GM20431 (cell line): ENCODE results near the gene PSMG1.
"Not testable (repeated sequence)": the region's sequence is repeated elsewhere in the genome, so short reads cannot be mapped to it uniquely, and the experiment has no call there.

Experiments
- in situ Hi-C: fragments of 300-500 bp; cut with MseI, MboI; formaldehyde crosslinking; loops from one replicate; pipeline ENCODE4 v1.15.0; 2020; ENCODE audit warnings: low sequenced_read_pairs; ENCODE audit not compliant: unreplicated experiment

Gene PSMG1

GRCh38 chr21:39183272-39184049 lies at the start of gene PSMG1:
TSS of gene PSMG1 (minus strand) at chr21:39183451. CDS start at chr21:39183385, 66 bp downstream.
- in situ Hi-C loops, result no loop called here

GRCh38 chr21:39232861-39233291 lies 49.6 kb upstream of the PSMG1 start:
- in situ Hi-C loops, result no loop called here

- in situ Hi-C loops, result no loop called here
Observed at GRCh38 chr21:39224930-39225329, 41.7 kb upstream of the PSMG1 start.

- in situ Hi-C loops, result no loop called here
Observed at GRCh38 chr21:39221997-39222486, 38.8 kb upstream of the PSMG1 start.

GRCh38 chr21:39221282-39221996 lies 38.2 kb upstream of the PSMG1 start:
- in situ Hi-C loops, result no loop called here

GRCh38 chr21:39220875-39221274 lies 37.6 kb upstream of the PSMG1 start:
- in situ Hi-C loops, result not testable (repeated sequence)

- in situ Hi-C loops, result no loop called here
Observed at GRCh38 chr21:39220150-39220549, 36.9 kb upstream of the PSMG1 start.

- in situ Hi-C loops, result no loop called here
Observed at GRCh38 chr21:39218082-39218409, 34.8 kb upstream of the PSMG1 start.

- in situ Hi-C loops, result no loop called here
Observed at GRCh38 chr21:39217356-39218081, 34.3 kb upstream of the PSMG1 start.

GRCh38 chr21:39216290-39216689 lies 33.0 kb upstream of the PSMG1 start:
- in situ Hi-C loops, result no loop called here

- in situ Hi-C loops, result no loop called here
Observed at GRCh38 chr21:39215078-39215477, 31.8 kb upstream of the PSMG1 start.

- in situ Hi-C loops, result no loop called here
Observed at GRCh38 chr21:39209334-39209688, 26.1 kb upstream of the PSMG1 start.

- in situ Hi-C loops, result no loop called here
Observed at GRCh38 chr21:39208624-39209333, 25.5 kb upstream of the PSMG1 start.

GRCh38 chr21:39204134-39204533 lies 20.9 kb upstream of the PSMG1 start:
- in situ Hi-C loops, result no loop called here

GRCh38 chr21:39198800-39199199 lies 15.5 kb upstream of the PSMG1 start:
- in situ Hi-C loops, result no loop called here

- in situ Hi-C loops, result no loop called here
Observed at GRCh38 chr21:39197448-39198233, 14.4 kb upstream of the PSMG1 start.

GRCh38 chr21:39196838-39197237 lies 13.6 kb upstream of the PSMG1 start:
- in situ Hi-C loops, result no loop called here

GRCh38 chr21:39196310-39196709 lies 13.1 kb upstream of the PSMG1 start:
- in situ Hi-C loops, result no loop called here

GRCh38 chr21:39193380-39193779 lies 10.1 kb upstream of the PSMG1 start:
- in situ Hi-C loops, result no loop called here
